ENCODE results near the gene LSR. TPM values are rescaled to one million over a fixed set of nuclear protein-coding genes. Genes with fewer than 3 reads are reported as not detected.
"Not testable (repeated sequence)": the region's sequence is repeated elsewhere in the genome, so short reads cannot be mapped to it uniquely, and the experiment has no call there.

The LSR gene
- polyA plus RNA-seq, 1 donor (not counting 4 experiments of a cell fraction or from before 2014, with no cell fraction given), result 51.3 TPM

DNA sequence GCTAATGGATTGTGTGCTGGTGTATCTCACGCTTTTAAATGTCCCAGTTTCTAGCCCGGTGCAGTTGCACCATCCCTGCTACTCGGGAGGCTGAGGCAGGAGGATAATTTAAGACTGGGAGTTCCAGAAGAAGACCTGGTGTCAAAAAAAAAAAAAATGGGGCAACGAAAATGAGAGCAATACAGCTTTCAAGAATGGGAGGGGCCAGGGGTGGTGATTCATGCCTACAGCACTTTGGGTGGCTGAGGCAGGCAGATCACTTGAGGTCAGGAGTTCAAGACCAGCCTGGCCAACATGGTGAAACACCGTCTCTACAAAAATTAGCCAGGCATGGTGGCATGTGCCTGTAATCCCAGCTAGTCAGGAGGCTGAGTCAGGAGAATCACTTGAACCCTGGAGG lies 37.3 kb downstream of the LSR start:
- H3K9me1 ChIP-seq (ENCODE audit: control insufficient read depth, extremely low read depth, insufficient read depth, low read length); dilution Hi-C loops (cut with MboI; ENCODE audit: extremely low pct_ligation_motif_present, low sequenced_read_pairs); H3K9me3 ChIP-seq (ENCODE audit: control insufficient read depth, low read depth, low read length); H3K79me2 ChIP-seq (ENCODE audit: control insufficient read depth, insufficient read depth, low read length); H3K27ac ChIP-seq (ENCODE audit: control insufficient read depth, insufficient read depth, low read length); H3K36me3 ChIP-seq (ENCODE audit: control insufficient read depth in 2 of 2, extremely low read depth in 1 of 2, insufficient read depth in 2 of 2, low read length in 2 of 2); H2AFZ ChIP-seq (ENCODE audit: control insufficient read depth, low read length); H3K4me2 ChIP-seq (ENCODE audit: control insufficient read depth, extremely low read depth, insufficient read depth, low read depth, low read length); H3K4me3 ChIP-seq (ENCODE audit: control insufficient read depth in 2 of 3, extremely low read depth in 1 of 3, insufficient read depth in 2 of 3, low read depth in 1 of 3, low read length in 3 of 3); DNase-seq (ENCODE audit: low read depth, low spot score); FAIRE-seq; H4K20me1 ChIP-seq (ENCODE audit: control insufficient read depth, extremely low read depth, insufficient read depth, low read length); H3K4me1 ChIP-seq (ENCODE audit: control insufficient read depth, extremely low read depth, insufficient read depth, low read length); H3K9ac ChIP-seq (ENCODE audit: control insufficient read depth, extremely low read depth, insufficient read depth, low read length): not testable (repeated sequence)
- peaks cover 29% of the 10 kb centered on the region for H3K27me3 ChIP-seq (ENCODE audit: control insufficient read depth, extremely low read depth, insufficient read depth, low read length)

DNA sequence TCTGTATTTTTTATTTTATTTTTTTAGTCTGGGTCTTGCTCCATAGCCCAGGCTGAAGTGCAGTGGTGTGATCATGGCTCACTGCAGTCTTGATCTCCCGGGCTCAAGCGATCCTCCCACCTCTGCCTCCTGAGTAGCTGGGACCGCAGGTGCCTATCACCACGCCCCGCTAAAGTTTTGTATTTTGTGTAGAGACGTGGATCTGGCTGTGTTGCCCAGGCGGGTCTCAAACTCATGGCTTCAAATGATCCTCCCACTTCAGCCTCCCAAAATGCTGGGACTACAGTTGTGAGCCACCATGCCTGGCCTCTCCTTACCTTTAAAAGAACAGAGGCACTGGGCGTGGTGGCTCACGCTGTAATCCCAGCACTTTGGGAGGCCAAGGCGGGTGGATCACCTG lies 38.9 kb downstream of the LSR start:
- Histone ChIP-seq H3K79me2 (ENCODE audit: control insufficient read depth, insufficient read depth, low read length) (no peaks in the 10 kb centered on the region), H3K4me3 (ENCODE audit: control insufficient read depth in 2 of 3, extremely low read depth in 1 of 3, insufficient read depth in 2 of 3, low read depth in 1 of 3, low read length in 3 of 3) (no peak overlapping the region), H3K27me3 (ENCODE audit: control insufficient read depth, extremely low read depth, insufficient read depth, low read length) (peaks cover 36% of the 10 kb centered on the region), H2AFZ (ENCODE audit: control insufficient read depth, low read length) (no peak overlapping the region), H3K4me1 (ENCODE audit: control insufficient read depth, extremely low read depth, insufficient read depth, low read length) (no peaks in the 10 kb centered on the region), H3K27ac (ENCODE audit: control insufficient read depth, insufficient read depth, low read length) (no peak overlapping the region), H3K9ac (ENCODE audit: control insufficient read depth, extremely low read depth, insufficient read depth, low read length) (no peak overlapping the region), H3K36me3 (ENCODE audit: control insufficient read depth in 2 of 2, extremely low read depth in 1 of 2, insufficient read depth in 2 of 2, low read length in 2 of 2) (no peaks in the 10 kb centered on the region), H3K9me3 (ENCODE audit: control insufficient read depth, low read depth, low read length) (no peaks in the 10 kb centered on the region), H3K9me1 (ENCODE audit: control insufficient read depth, extremely low read depth, insufficient read depth, low read length) (no peaks in the 10 kb centered on the region), H4K20me1 (ENCODE audit: control insufficient read depth, extremely low read depth, insufficient read depth, low read length) (no peaks in the 10 kb centered on the region), H3K4me2 (ENCODE audit: control insufficient read depth, extremely low read depth, insufficient read depth, low read depth, low read length) (no peak overlapping the region)
- no peak for DNase-seq (ENCODE audit: low read depth, low spot score)
- FAIRE-seq, result no peak
- TF ChIP-seq, protein P1, sequence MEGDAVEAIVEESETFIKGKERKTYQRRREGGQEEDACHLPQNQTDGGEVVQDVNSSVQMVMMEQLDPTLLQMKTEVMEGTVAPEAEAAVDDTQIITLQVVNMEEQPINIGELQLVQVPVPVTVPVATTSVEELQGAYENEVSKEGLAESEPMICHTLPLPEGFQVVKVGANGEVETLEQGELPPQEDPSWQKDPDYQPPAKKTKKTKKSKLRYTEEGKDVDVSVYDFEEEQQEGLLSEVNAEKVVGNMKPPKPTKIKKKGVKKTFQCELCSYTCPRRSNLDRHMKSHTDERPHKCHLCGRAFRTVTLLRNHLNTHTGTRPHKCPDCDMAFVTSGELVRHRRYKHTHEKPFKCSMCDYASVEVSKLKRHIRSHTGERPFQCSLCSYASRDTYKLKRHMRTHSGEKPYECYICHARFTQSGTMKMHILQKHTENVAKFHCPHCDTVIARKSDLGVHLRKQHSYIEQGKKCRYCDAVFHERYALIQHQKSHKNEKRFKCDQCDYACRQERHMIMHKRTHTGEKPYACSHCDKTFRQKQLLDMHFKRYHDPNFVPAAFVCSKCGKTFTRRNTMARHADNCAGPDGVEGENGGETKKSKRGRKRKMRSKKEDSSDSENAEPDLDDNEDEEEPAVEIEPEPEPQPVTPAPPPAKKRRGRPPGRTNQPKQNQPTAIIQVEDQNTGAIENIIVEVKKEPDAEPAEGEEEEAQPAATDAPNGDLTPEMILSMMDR (optimal IDR thresholded peaks at IDR 0.05 in 1 of 3, IDR thresholded peaks at IDR 0.05 in 1 of 3, conservative IDR thresholded peaks at IDR 0.05 in 1 of 3; ENCODE audit: extremely low read depth in 1 of 3, insufficient read depth in 2 of 3, low read length in 3 of 3), result no peak
- TF ChIP-seq EZH2 (IDR thresholded peaks at IDR 0.05; ENCODE audit: low read length), result no peak
- dilution Hi-C loops (cut with MboI; ENCODE audit: extremely low pct_ligation_motif_present, low sequenced_read_pairs), result no loop called here

DNA sequence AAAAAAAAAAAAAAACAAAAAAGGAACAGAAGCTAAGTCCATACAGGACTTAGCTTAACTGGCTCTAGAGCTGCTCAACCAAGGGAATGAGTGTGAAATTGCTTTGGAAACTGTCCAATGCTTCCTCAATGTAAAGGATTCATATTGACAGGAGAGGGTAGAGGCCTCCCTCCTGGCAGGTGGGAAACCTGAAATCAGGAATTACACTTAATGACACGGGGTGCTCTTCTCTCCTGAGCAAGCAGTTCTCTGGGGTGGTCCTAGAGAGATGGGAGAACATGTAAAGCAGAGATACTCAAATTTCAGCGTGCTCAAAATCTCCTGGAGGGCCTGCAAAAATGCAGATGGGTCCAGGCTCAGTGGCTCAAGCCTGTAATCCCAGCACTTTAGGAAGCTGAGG lies 39.5 kb downstream of the LSR start:
- dilution Hi-C loops (cut with MboI; ENCODE audit: extremely low pct_ligation_motif_present, low sequenced_read_pairs), result no loop called here

More for the DNA sequence above, 39.5 kb downstream of the LSR start:
- H3K9me1 ChIP-seq (ENCODE audit: control insufficient read depth, extremely low read depth, insufficient read depth, low read length), result no peaks in the 10 kb centered on the region
- H2AFZ ChIP-seq (ENCODE audit: control insufficient read depth, low read length), result no peak overlapping the region
- DNase-seq (ENCODE audit: low read depth, low spot score) (no peak), FAIRE-seq (no peak)
- no peaks in the 10 kb centered on the region for H3K79me2 ChIP-seq (ENCODE audit: control insufficient read depth, insufficient read depth, low read length)
- no peak overlapping the region for H3K27ac ChIP-seq (ENCODE audit: control insufficient read depth, insufficient read depth, low read length)
- no peak overlapping the region for H3K4me2 ChIP-seq (ENCODE audit: control insufficient read depth, extremely low read depth, insufficient read depth, low read depth, low read length)
- H3K4me3 ChIP-seq (ENCODE audit: control insufficient read depth in 2 of 3, extremely low read depth in 1 of 3, insufficient read depth in 2 of 3, low read depth in 1 of 3, low read length in 3 of 3), result no peak overlapping the region
- TF ChIP-seq, protein P1 (optimal IDR thresholded peaks at IDR 0.05 in 1 of 3, IDR thresholded peaks at IDR 0.05 in 1 of 3, conservative IDR thresholded peaks at IDR 0.05 in 1 of 3; ENCODE audit: extremely low read depth in 1 of 3, insufficient read depth in 2 of 3, low read length in 3 of 3), result no peak
- TF ChIP-seq EZH2 (IDR thresholded peaks at IDR 0.05; ENCODE audit: low read length), result no peak
- H3K27me3 ChIP-seq (ENCODE audit: control insufficient read depth, extremely low read depth, insufficient read depth, low read length), result peaks cover 38% of the 10 kb centered on the region
- no peaks in the 10 kb centered on the region for H3K36me3 ChIP-seq (ENCODE audit: control insufficient read depth in 2 of 2, extremely low read depth in 1 of 2, insufficient read depth in 2 of 2, low read length in 2 of 2)
- no peaks in the 10 kb centered on the region for H3K4me1 ChIP-seq (ENCODE audit: control insufficient read depth, extremely low read depth, insufficient read depth, low read length)
- no peak overlapping the region for H3K9ac ChIP-seq (ENCODE audit: control insufficient read depth, extremely low read depth, insufficient read depth, low read length)
- H4K20me1 ChIP-seq (ENCODE audit: control insufficient read depth, extremely low read depth, insufficient read depth, low read length), result no peaks in the 10 kb centered on the region
- no peaks in the 10 kb centered on the region for H3K9me3 ChIP-seq (ENCODE audit: control insufficient read depth, low read depth, low read length)
